GM12872 (cell line): ENCODE measurements around the gene SEZ6.

ENCODE experiments used
- CTCF ChIP-seq: IDR thresholded peaks from 3 replicates; pipeline ENCODE4 v1.5.1; 2011; ENCODE audit warnings: low read depth, mild to moderate bottlenecking, low read length, moderate library complexity; ENCODE audit not compliant: insufficient read depth

Gene SEZ6

GRCh38 chr17:28982131-28982793 lies 23.6 kb downstream of the SEZ6 start:
- no peak for TF ChIP-seq CTCF

- no peak for TF ChIP-seq CTCF
These were observed 27.4 kb downstream of the SEZ6 start for GRCh38 chr17:28978356-28978964.

- TF ChIP-seq CTCF: no peak
These were observed 28.0 kb downstream of the SEZ6 start for GRCh38 chr17:28977659-28978355.

- TF ChIP-seq CTCF: no peak
These were observed 30.2 kb downstream of the SEZ6 start for GRCh38 chr17:28975646-28976045.

- no peak for TF ChIP-seq CTCF
These were observed 30.8 kb downstream of the SEZ6 start for GRCh38 chr17:28975031-28975430.

- no peak for TF ChIP-seq CTCF
These were observed 31.4 kb downstream of the SEZ6 start for GRCh38 chr17:28974451-28974850.

GRCh38 chr17:28973425-28973824 lies 32.4 kb downstream of the SEZ6 start:
- TF ChIP-seq CTCF: no peak
